K562 (cell line): Measurements from ENCODE around the gene AP5Z1. TPM values are rescaled to one million over a fixed set of nuclear protein-coding genes. Genes with fewer than 3 reads are reported as not detected.

ENCODE experiments used
- BHLHE40 ChIP-seq: IDR thresholded peaks from 2 replicates; pipeline ENCODE4 v1.6.1; 2011; ENCODE audit warnings: low read length, improper control_type of control experiment
- CBX3 ChIP-seq, 2 experiments: IDR thresholded peaks; 1 replicate in 1 of 2; 2 replicates in 1 of 2; pipeline ENCODE4 v1.6.1; 2012; ENCODE audit warnings: inconsistent platforms in 2 of 2, low read length in 2 of 2, borderline replicate concordance in 1 of 2, control low read depth in 1 of 2
- CBX8 ChIP-seq: fragments of 200-600 bp; sonication (generic); IDR thresholded peaks from 2 replicates; pipeline ENCODE4 v1.6.1; 2012; ENCODE audit warnings: borderline replicate concordance, mixed run types, low read depth, mild to moderate bottlenecking, moderate library complexity, mixed read lengths, low read length, control low read depth, inconsistent platforms; ENCODE audit not compliant: poor library complexity, severe bottlenecking; ENCODE audit errors: extremely low read depth
- CTBP1 ChIP-seq: fragments of 450-650 bp; IDR thresholded peaks from 2 replicates; pipeline ENCODE4 v1.6.1; 2016; ENCODE audit warnings: borderline replicate concordance
- FOXP1 ChIP-seq: sonication (generic); formaldehyde crosslinking; IDR thresholded peaks from 2 replicates; pipeline ENCODE4 v1.8.0; 2022; ENCODE audit warnings: mild to moderate bottlenecking, missing genetic modification reagents
- HCFC1 ChIP-seq: IDR thresholded peaks from 2 replicates; pipeline ENCODE4 v1.6.1; 2012; ENCODE audit warnings: low read depth, low read length, improper control_type of control experiment
- HOXB6 ChIP-seq: fragments of 250-450 bp; sonication (Bioruptor Pico); IDR thresholded peaks from 2 replicates; pipeline ENCODE4 v1.5.1; 2022; ENCODE audit warnings: mild to moderate bottlenecking, borderline replicate concordance
- MED1 ChIP-seq: sonication (generic); formaldehyde crosslinking; IDR thresholded peaks from 2 replicates; pipeline ENCODE4 v1.8.1; 2023; ENCODE audit warnings: missing genetic modification reagents, borderline replicate concordance
- MITF ChIP-seq: IDR thresholded peaks from 2 replicates; pipeline ENCODE4 v1.6.1; 2014; ENCODE audit warnings: antibody characterized with exemption
- MNT ChIP-seq, 2 experiments: fragments of 450-650 bp; conservative IDR thresholded peaks; 2 replicates each; pipeline ENCODE4 v1.6.1; 2017; ENCODE audit warnings: mild to moderate bottlenecking in 2 of 2, moderate library complexity in 2 of 2
- NKRF ChIP-seq: fragments of 450-650 bp; IDR thresholded peaks from 2 replicates; pipeline ENCODE4 v1.6.1; 2016; ENCODE audit warnings: borderline replicate concordance
- NR1H2 ChIP-seq: sonication (generic); formaldehyde crosslinking; IDR thresholded peaks from 2 replicates; pipeline ENCODE4 v1.4.0; 2020; ENCODE audit warnings: mild to moderate bottlenecking, missing genetic modification reagents
- POLR2AphosphoS5 ChIP-seq: IDR thresholded peaks from 2 replicates; pipeline ENCODE4 v1.6.1; 2011; ENCODE audit warnings: mild to moderate bottlenecking, low read depth, low read length, moderate library complexity; ENCODE audit not compliant: control insufficient read depth, insufficient read depth
- RAD51 ChIP-seq: fragments of 450-650 bp; IDR thresholded peaks from 2 replicates; pipeline ENCODE4 v1.7.1; 2016; ENCODE audit warnings: low read depth, mild to moderate bottlenecking, borderline replicate concordance
- RBM39 ChIP-seq: fragments of 200-400 bp; formaldehyde crosslinking; optimal IDR thresholded peaks from 2 replicates; pipeline ENCODE3; 2018; ENCODE audit warnings: low read depth, low read length
- RFX1 ChIP-seq: fragments of 450-650 bp; IDR thresholded peaks from 2 replicates; pipeline ENCODE4 v1.6.1; 2016; ENCODE audit warnings: mild to moderate bottlenecking, moderate library complexity
- SRSF7 ChIP-seq: fragments of 200-400 bp; formaldehyde crosslinking; optimal IDR thresholded peaks from 2 replicates; pipeline ENCODE3; 2017; ENCODE audit warnings: mild to moderate bottlenecking, low read depth, low read length
- TCF7 ChIP-seq: sonication (generic); IDR thresholded peaks from 2 replicates; pipeline ENCODE4 v1.6.1; 2016; ENCODE audit warnings: antibody characterized with exemption, borderline replicate concordance
- THRA ChIP-seq: fragments of 450-650 bp; IDR thresholded peaks from 2 replicates; pipeline ENCODE4 v1.6.1; 2017; ENCODE audit warnings: mild to moderate bottlenecking, moderate library complexity
- ZBTB8A ChIP-seq: fragments of 450-650 bp; IDR thresholded peaks from 2 replicates; pipeline ENCODE4 v1.6.1; 2018; ENCODE audit warnings: mild to moderate bottlenecking, moderate library complexity; ENCODE audit not compliant: partially characterized antibody
- ZFP1 ChIP-seq: fragments of 450-650 bp; formaldehyde crosslinking; IDR thresholded peaks from 2 replicates; pipeline ENCODE4 v1.4.0; 2020; ENCODE audit warnings: mild to moderate bottlenecking, mixed read lengths
- ZNF23 ChIP-seq: fragments of 250-450 bp; sonication (Bioruptor Pico); IDR thresholded peaks from 2 replicates; pipeline ENCODE4 v1.4.0; 2020; ENCODE audit warnings: mild to moderate bottlenecking
- ZNF347 ChIP-seq: fragments of 450-650 bp; formaldehyde crosslinking; IDR thresholded peaks from 2 replicates; pipeline ENCODE4 v1.4.0; 2020; ENCODE audit warnings: low read depth, mild to moderate bottlenecking, moderate library complexity
- ZNF444 ChIP-seq: fragments of 250-450 bp; sonication (Bioruptor Pico); IDR thresholded peaks from 2 replicates; pipeline ENCODE4 v1.4.0; 2020; ENCODE audit warnings: mild to moderate bottlenecking, moderate library complexity
- polyA plus RNA-seq, 8 experiments: library from polyadenylated mRNA; depleted of rRNA in 4 of 8; stranded (reverse) in 5 of 8; unstranded in 3 of 8; fragments of >200 nt; fragmentation: Nextera tagmentation in 2 of 8; fragmentation: Illumina TruSeq in 1 of 8; extraction: Ambion mirVana in 2 of 8; extraction: Trizol in 1 of 8; gene quantifications; 2 replicates each; pipeline versions ENCODE4 v1.2.1 to v1.2.3, GENCODE V29; 2011 to 2014; ENCODE audit warnings: inconsistent platforms in 1 of 8, missing spikeins in 1 of 8
- total RNA-seq, 7 experiments: library from RNA; depleted of rRNA in 6 of 7; stranded (reverse); fragments of >200 nt in 6 of 7; fragmentation: Illumina TruSeq in 2 of 7; extraction: Trizol in 2 of 7; gene quantifications; 2 replicates each; pipeline versions ENCODE4 v1.2.1 to v1.2.3, GENCODE V29; 2011 to 2021; ENCODE audit warnings: low replicate concordance in 1 of 7

The AP5Z1 gene
- total and polyA plus RNA-seq, 9 of the 15 experiments (the other 6 are each of a cell fraction or from before 2014, with no cell fraction given): 0.06 to 31.1 (median 6.4) TPM

GRCh38 chr7:4830176-4830575 lies 54.8 kb downstream of the AP5Z1 start (continued):
- TF ChIP-seq TCF7 (no peak), THRA (no peak), RBM39 (no peak), SRSF7 (no peak), ZNF23 (CRISPR knock-in tag) (no peak), MNT (conservative IDR thresholded peaks at IDR 0.05) (peak in 1 of 2 experiments; percentile 54; a peak in 2 of 4 replicates), BHLHE40 (peak; percentile 15), MED1 (CRISPR knock-in tag) (no peak), CBX3 (IDR thresholded peaks at IDR 0.05; ENCODE audit: borderline replicate concordance in 1 of 2, low read length in 2 of 2) (peak in 1 of 2 experiments; percentile 50; a peak in 1 of 3 replicates), HCFC1 (peak; percentile 45; the same call in 1 of the 2 replicates), NR1H2 (no peak), ZFP1 (CRISPR knock-in tag) (no peak), ZBTB8A (no peak), RFX1 (no peak), MITF (no peak), POLR2AphosphoS5 (no peak), ZNF444 (CRISPR knock-in tag) (no peak), RAD51 (no peak), HOXB6 (CRISPR knock-in tag) (no peak), ZNF347 (no peak), CTBP1 (peak; percentile 46; the same call in 1 of the 2 replicates), NKRF (no peak), CBX8 (no peak), FOXP1 (CRISPR knock-in tag) (0 out of 2 replicates have a peak, but pooled peaks have one; percentile 44)
